ENCODE measurements around the gene FAM240B. TPM values are rescaled to one million over a fixed set of nuclear protein-coding genes. Genes with fewer than 3 reads are reported as not detected.

FAM240B gene
- total RNA-seq, 2 experiments from 2014 or later: not detected

GRCh38 chr9:38673399-38674193 lies 46.3 kb downstream of the FAM240B start:
- CTCF ChIA-PET: no interaction called here
- POLR2A ChIA-PET: no interaction called here
- H3K27ac Mint-ChIP-seq: no peak overlapping the region
- DNase-seq: no peak
- no peaks in the 10 kb centered on the region for H3K9me3 Mint-ChIP-seq
- no peaks in the 10 kb centered on the region for H3K27me3 Mint-ChIP-seq
- no peaks in the 10 kb centered on the region for H3K36me3 Mint-ChIP-seq (ENCODE audit: low read depth)
- H3K4me1 Mint-ChIP-seq: peaks cover 10% of the 10 kb centered on the region
- H3K4me3 Mint-ChIP-seq: no peak overlapping the region

- H3K4me3 Mint-ChIP-seq: no peak overlapping the region
- DNase-seq: no peak
- no peaks in the 10 kb centered on the region for H3K9me3 Mint-ChIP-seq
- peaks cover 10% of the 10 kb centered on the region for H3K4me1 Mint-ChIP-seq
- no peaks in the 10 kb centered on the region for H3K36me3 Mint-ChIP-seq (ENCODE audit: low read depth)
- ChIA-PET CTCF (interaction anchor here (0.6 kb wide), 1 partner anchor 34 kb away, joined by 3 read pairs; no protein-coding TSS in a partner anchor), POLR2A (no interaction called here)
- no peak overlapping the region for H3K27ac Mint-ChIP-seq
- H3K27me3 Mint-ChIP-seq: no peaks in the 10 kb centered on the region
These were observed 48.2 kb downstream of the FAM240B start for GRCh38 chr9:38671748-38672147.

GRCh38 chr9:38671372-38671731 lies 48.6 kb downstream of the FAM240B start:
- peaks cover 10% of the 10 kb centered on the region for H3K4me1 Mint-ChIP-seq
- POLR2A ChIA-PET: no interaction called here
- H3K27me3 Mint-ChIP-seq: no peaks in the 10 kb centered on the region
- H3K9me3 Mint-ChIP-seq: no peaks in the 10 kb centered on the region
- no peak overlapping the region for H3K27ac Mint-ChIP-seq
- no peak overlapping the region for H3K4me3 Mint-ChIP-seq
- CTCF ChIA-PET: interaction anchor here (0.6 kb wide), 1 partner anchor 34 kb away, joined by 3 read pairs; no protein-coding TSS in a partner anchor
- DNase-seq: no peak
- no peaks in the 10 kb centered on the region for H3K36me3 Mint-ChIP-seq (ENCODE audit: low read depth)

- ChIA-PET CTCF (interaction anchor here (0.6 kb wide), 1 partner anchor 35 kb away, joined by 3 read pairs; no protein-coding TSS in a partner anchor), POLR2A (no interaction called here)
- no peaks in the 10 kb centered on the region for H3K36me3 Mint-ChIP-seq (ENCODE audit: low read depth)
- no peaks in the 10 kb centered on the region for H3K27me3 Mint-ChIP-seq
- no peak for DNase-seq
- no peaks in the 10 kb centered on the region for H3K9me3 Mint-ChIP-seq
- H3K27ac Mint-ChIP-seq: no peak overlapping the region
- peaks cover 10% of the 10 kb centered on the region for H3K4me1 Mint-ChIP-seq
- H3K4me3 Mint-ChIP-seq: no peak overlapping the region
These were observed 49.2 kb downstream of the FAM240B start for GRCh38 chr9:38670542-38671371.

GRCh38 chr9:38668791-38669466 lies 51.0 kb downstream of the FAM240B start:
- no peak overlapping the region for H3K4me3 Mint-ChIP-seq
- no peaks in the 10 kb centered on the region for H3K9me3 Mint-ChIP-seq
- H3K27ac Mint-ChIP-seq: no peak overlapping the region
- POLR2A ChIA-PET: no interaction called here
- CTCF ChIA-PET: no interaction called here
- peaks cover 2% of the 10 kb centered on the region for H3K27me3 Mint-ChIP-seq
- no peak for DNase-seq
- H3K4me1 Mint-ChIP-seq: peaks cover 9% of the 10 kb centered on the region
- H3K36me3 Mint-ChIP-seq (ENCODE audit: low read depth): no peaks in the 10 kb centered on the region

GRCh38 chr9:38662763-38663593 lies 57.0 kb downstream of the FAM240B start:
- DNase-seq: no peak
- H3K27me3 Mint-ChIP-seq: peaks cover 14% of the 10 kb centered on the region
- no peaks in the 10 kb centered on the region for H3K9me3 Mint-ChIP-seq
- no peak overlapping the region for H3K27ac Mint-ChIP-seq
- no peaks in the 10 kb centered on the region for H3K36me3 Mint-ChIP-seq (ENCODE audit: low read depth)
- H3K4me1 Mint-ChIP-seq: no peaks in the 10 kb centered on the region
- POLR2A ChIA-PET: no interaction called here
- CTCF ChIA-PET: no interaction called here
- no peak overlapping the region for H3K4me3 Mint-ChIP-seq

GRCh38 chr9:38659538-38659937 lies 60.4 kb downstream of the FAM240B start:
- Mint-ChIP-seq H3K27ac (no peak overlapping the region), H3K36me3 (ENCODE audit: low read depth) (no peaks in the 10 kb centered on the region), H3K4me1 (no peaks in the 10 kb centered on the region), H3K4me3 (no peak overlapping the region), H3K27me3 (peaks cover 22% of the 10 kb centered on the region), H3K9me3 (no peaks in the 10 kb centered on the region)
- POLR2A ChIA-PET: no interaction called here
- DNase-seq: no peak
- CTCF ChIA-PET: no interaction called here

- CTCF ChIA-PET: interaction anchor here (0.6 kb wide), 1 partner anchor 10 kb away, joined by 4 read pairs; no protein-coding TSS in a partner anchor
- no peaks in the 10 kb centered on the region for H3K9me3 Mint-ChIP-seq
- POLR2A ChIA-PET: no interaction called here
These were observed 63.0 kb downstream of the FAM240B start for GRCh38 chr9:38656896-38657295.

GRCh38 chr9:38652486-38652885 lies 67.4 kb downstream of the FAM240B start:
- POLR2A ChIA-PET: no interaction called here
- Mint-ChIP-seq H3K9me3 (no peaks in the 10 kb centered on the region), H3K4me1 (no peaks in the 10 kb centered on the region), H3K4me3 (no peak overlapping the region), H3K36me3 (ENCODE audit: low read depth) (no peaks in the 10 kb centered on the region), H3K27me3 (peaks cover 6% of the 10 kb centered on the region), H3K27ac (no peak overlapping the region)
- no peak for DNase-seq
- CTCF ChIA-PET: interaction anchor here (0.6 kb wide), 1 partner anchor 40 kb away, joined by 3 read pairs; no protein-coding TSS in a partner anchor

More at GRCh38 chr9:38656896-38657295, 63.0 kb downstream of the FAM240B start:
- Mint-ChIP-seq H3K4me1 (no peaks in the 10 kb centered on the region), H3K36me3 (ENCODE audit: low read depth) (no peaks in the 10 kb centered on the region), H3K27me3 (peaks cover 13% of the 10 kb centered on the region), H3K4me3 (no peak overlapping the region), H3K27ac (no peak overlapping the region)
- no peak for DNase-seq

- no peak overlapping the region for H3K4me3 Mint-ChIP-seq
- H3K9me3 Mint-ChIP-seq: no peaks in the 10 kb centered on the region
- no peak for DNase-seq
- H3K4me1 Mint-ChIP-seq: no peaks in the 10 kb centered on the region
- no peak overlapping the region for H3K27ac Mint-ChIP-seq
- no peaks in the 10 kb centered on the region for H3K36me3 Mint-ChIP-seq (ENCODE audit: low read depth)
- H3K27me3 Mint-ChIP-seq: peaks cover 2% of the 10 kb centered on the region
- ChIA-PET CTCF (interaction anchor here (0.6 kb wide), 1 partner anchor 41 kb away, joined by 3 read pairs; no protein-coding TSS in a partner anchor), POLR2A (no interaction called here)
These were observed 67.9 kb downstream of the FAM240B start for GRCh38 chr9:38652044-38652443.

GRCh38 chr9:38651400-38652042 lies 68.4 kb downstream of the FAM240B start:
- POLR2A ChIA-PET: no interaction called here
- Mint-ChIP-seq H3K27ac (no peak overlapping the region), H3K36me3 (ENCODE audit: low read depth) (no peaks in the 10 kb centered on the region), H3K4me1 (no peaks in the 10 kb centered on the region), H3K9me3 (no peaks in the 10 kb centered on the region), H3K4me3 (no peak overlapping the region), H3K27me3 (no peaks in the 10 kb centered on the region)
- no peak for DNase-seq
- CTCF ChIA-PET: no interaction called here

- H3K4me3 Mint-ChIP-seq: no peak overlapping the region
- H3K4me1 Mint-ChIP-seq: no peaks in the 10 kb centered on the region
- no peak for DNase-seq
- H3K27me3 Mint-ChIP-seq: no peaks in the 10 kb centered on the region
- H3K9me3 Mint-ChIP-seq: no peaks in the 10 kb centered on the region
- no peak overlapping the region for H3K27ac Mint-ChIP-seq
- ChIA-PET CTCF (no interaction called here), POLR2A (no interaction called here)
- no peaks in the 10 kb centered on the region for H3K36me3 Mint-ChIP-seq (ENCODE audit: low read depth)
These were observed 69.4 kb downstream of the FAM240B start for GRCh38 chr9:38650564-38650963.

All from activated CD4-positive, alpha-beta T cell treated with anti-CD3 and anti-CD28 coated beads, Interleukin-2, amount 10 ng/mL, durations not matched to agents 7 days and 5 days (primary cell).